NK-92 (cell line): Measurements from ENCODE around the gene REM2.
"Not testable (repeated sequence)": the region's sequence is repeated elsewhere in the genome, so short reads cannot be mapped to it uniquely, and the experiment has no call there.

ENCODE experiments used
- DNase-seq: peaks from one replicate; lab custom pipeline; 2025; ENCODE audit not compliant: unreplicated experiment; lab: John Stamatoyannopoulos, UW

The REM2 gene

DNA sequence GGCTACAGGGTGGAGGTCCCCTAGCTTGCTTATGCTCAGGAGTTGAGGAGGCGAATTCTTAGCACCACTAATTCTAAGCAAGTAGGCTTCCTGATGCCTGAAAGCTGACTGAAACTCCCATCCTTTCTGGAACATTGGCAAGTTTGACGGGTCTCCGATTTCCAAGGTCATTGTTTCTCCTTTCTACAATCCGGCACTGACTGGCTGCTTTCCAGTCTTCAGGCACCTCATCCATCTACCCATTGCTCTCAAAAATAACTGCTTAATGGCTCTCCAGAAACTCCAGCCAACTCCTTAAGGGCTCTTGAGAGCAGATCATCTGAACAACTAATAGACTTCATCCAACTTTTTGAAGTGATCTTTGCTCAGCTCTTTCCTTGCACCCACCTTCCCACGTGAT lies 13.3 kb downstream of the REM2 start:
- no peak for DNase-seq

DNA sequence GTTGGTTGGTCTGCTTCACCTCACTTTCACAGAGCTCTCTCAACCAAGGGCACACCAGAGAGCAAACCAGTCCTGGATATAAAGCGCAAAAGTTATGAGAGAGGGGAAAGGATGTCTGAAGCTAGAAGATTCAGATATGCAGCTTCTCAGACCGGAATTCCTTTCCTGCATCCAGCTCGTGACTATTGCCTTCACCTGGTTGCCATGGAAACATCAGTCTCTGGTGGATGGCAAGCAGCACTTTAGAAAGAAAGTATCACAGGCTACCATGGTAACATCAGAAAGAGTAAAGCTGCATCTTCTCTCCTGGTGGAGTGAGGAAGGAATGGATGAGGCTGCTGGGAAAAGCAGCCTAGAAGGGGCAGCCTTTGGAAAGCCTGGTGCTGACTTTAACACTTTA lies 13.7 kb downstream of the REM2 start:
- no peak for DNase-seq

DNA sequence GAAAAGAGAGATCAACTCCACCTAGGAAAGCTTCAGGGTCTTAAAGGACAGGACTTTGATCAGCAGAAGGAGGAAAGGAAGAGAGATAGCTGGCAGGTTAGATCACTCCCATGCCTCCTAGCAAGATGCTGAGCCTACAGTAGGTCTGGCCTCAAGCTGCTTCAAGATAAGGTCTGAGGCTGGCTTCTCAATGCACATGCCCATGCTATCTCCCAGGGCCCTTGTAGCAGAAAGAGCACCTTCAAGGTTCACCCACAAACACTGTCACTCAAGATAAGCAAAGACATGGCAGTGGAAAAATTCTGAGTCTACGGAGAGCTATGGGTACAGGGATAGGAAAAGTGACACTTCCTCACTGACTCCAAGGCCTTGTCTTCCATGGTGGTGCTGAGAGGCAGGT lies 14.3 kb downstream of the REM2 start:
- no peak for DNase-seq

DNA sequence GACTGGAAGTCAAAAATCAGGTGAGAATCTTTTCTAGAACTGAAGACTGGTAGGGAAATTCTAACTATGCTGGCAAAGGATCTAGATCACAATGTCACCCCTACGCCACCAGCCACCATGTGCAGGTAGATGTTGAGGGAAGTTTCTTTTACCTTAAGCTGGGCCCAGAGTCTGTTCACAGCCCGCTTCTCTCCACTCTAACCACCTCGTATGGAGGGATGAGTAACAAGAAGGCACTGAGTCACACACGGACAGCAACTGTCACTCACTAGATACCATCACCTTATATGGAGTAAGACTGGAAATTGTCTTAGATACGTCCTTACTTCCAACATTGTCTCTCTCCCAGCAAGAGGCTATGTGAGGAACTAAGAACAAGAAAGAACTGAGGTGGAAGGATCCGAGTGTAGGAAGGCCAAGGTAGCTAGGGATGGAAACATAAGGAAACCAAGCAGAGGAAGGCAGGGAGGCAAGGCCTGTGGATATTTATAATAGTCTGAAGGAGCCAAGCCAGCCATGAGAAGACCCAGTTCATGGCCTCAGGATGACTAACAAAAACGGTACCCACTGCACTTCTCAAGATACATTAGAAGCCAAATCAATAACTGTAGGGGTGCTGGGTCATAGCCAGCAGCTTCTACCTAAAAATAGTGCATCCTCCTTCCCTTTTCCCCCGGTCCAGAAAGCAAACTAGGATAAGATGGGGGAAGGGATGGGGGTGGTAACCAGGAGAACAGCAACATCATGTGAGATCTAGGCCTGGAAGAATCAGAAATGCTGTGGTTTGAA lies 15.5 kb downstream of the REM2 start:
- no peak for DNase-seq

DNA sequence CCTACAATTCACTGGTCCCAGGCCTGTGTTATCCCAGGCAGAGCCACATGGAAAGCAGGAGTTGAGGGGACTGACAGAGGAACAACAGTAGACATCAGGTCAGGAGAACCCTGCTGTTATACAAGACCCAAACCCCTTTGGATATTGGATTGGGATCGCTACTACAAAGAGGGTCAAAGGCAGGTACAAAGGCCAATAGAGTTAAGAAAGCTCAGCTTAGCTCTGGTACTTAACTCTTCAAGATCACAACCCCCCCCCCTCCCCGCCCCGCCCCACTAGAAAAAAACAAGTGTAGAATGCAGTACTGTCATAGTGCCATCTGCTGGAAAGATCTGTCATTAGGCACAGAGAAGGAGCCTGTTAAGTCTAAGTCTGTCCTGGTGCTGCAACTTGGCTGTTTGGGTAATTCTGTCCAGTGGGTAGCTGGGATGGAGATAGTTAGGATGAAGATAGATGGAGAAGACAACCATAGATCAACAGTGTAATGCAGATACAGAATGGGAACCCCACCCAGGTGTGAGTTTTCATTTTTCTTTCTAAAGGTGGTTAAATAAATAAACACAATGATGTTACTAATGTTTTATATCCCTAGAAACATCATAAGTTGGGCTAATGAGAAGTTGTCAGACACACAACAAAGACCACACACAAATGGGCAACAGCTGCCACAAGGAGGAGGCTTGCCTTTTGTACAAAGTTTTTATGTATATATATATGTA lies 17.2 kb downstream of the REM2 start:
- DNase-seq: no peak

DNA sequence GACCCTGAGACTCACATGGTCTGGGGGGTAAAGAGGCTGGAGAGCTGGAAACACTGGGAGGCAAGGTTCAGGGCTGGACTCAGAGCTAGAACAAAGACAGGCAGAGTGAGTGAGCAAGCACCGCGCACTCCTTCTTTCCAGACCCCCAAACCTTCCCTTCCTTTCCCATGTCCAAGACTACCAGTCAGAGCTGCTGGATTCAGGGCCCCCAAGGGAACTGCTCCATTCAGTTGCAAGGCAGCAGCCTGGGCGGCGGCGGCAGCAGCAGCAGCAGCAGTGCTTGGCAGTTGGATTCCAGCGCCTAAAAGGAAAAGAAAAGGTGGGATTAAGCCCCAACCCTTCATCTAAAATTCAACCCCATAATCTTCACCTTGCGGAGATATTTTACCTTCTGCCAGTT lies 18.8 kb downstream of the REM2 start:
- DNase-seq: no peak

DNA sequence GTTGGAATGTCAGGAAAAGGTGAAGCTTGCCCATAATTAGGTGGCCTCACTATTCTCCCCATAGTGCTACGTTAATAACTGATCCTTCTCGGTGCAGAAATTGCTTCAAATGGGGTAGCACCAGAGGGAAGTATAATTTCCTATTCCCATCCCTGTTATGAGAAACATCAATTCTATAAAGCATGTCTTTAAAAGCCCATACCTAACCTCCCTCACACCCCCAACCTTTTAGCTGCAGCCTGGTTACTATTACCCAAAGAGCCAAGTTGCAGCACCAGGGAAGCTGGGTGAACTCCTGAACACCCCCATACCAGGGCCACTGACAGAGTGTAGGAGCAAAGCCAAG lies 20.7 kb downstream of the REM2 start:
- DNase-seq: no peak

DNA sequence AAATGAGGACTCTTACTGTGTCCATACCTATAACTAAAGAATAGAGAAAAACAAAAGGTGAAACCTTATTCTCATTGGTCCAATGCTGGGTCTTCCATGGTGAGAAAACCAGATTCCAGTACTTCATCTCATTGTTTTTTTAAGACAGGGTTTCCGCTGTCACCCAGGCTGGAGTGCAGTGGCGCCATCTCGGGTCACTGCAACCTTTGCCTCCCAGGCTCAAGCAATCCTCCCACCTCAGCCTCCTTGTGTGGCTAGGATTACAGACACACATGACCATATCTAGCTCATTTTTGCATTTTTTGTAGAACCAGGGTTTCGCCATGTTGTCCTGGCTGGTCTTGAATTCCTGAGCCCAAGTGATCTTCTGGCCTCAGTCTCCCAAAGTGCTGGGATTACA lies 22.6 kb downstream of the REM2 start:
- no peak for DNase-seq

DNA sequence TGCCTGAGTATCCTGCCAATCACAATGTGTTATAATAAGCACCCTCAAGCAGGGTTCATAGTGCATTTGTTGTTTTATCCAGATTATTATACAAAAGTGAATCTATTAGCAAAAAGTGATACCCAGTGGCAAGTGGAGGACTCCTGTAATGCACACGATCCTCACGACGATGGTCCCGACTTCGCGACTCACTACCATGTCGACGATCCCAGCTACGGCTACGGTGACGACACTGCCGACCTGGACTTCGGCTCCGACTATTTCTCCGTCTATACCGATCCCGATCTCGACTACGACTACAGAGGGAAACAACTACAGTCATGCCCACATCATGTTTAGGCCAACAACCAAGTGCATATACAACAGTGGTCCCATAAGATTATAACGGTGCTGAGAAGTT lies 23.1 kb downstream of the REM2 start:
- no peak for DNase-seq

DNA sequence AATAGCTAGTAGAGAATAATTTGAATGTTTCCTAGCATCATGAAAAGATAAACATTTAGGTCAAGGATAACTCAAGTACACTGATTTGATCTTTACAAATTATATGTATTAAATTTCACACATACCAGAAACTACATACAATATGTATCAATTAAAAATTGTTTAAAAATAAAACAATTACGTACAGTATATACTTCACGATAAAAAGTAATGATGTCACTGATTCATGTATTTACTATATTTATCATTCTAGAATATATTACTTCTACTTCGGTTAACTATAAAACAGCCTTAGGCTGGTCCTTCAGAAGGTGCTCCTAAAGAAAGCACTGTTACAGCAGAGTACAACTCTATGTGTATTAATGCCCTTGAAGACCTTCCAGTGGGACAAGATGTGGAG lies 24.4 kb downstream of the REM2 start:
- no peak for DNase-seq

DNA sequence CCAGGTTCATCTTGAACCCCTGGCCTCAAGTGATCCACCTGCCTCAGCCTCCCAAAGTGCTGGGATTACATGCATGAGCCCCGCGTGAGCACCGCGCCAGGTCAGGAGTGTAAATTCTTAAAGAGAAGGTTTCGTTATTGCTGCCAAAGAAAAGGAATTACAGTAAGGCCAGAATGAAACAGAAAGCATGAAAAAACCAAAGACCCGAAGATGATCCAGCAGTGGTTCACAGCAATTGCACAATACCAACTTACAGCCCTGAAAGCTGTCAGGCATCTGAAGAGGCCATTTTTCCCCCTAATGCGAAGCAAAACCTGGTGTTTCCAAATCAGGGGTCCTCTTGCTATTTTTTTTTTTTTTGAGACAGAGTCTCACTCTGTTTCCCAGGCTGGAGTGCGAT lies 25.6 kb downstream of the REM2 start:
- DNase-seq: no peak

DNA sequence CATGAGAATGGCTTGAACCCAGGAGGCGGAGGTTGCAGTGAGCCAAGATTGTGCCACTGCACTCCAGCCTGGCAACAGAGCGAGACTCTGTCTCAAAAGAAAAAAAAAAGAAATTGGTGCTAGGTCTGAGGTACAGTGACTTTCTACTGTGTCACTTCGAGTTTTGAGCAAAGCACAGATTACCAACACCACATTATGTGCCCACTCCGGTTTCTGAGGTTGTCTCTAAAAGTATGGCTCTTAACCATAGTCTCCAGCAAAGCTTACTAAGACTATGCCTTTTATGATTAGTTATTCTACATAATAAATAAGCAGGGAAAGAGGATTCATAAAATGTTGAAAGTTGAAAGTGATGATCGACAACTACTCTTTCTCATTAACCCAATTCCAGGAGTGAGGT lies 27.9 kb downstream of the REM2 start:
- no peak for DNase-seq

DNA sequence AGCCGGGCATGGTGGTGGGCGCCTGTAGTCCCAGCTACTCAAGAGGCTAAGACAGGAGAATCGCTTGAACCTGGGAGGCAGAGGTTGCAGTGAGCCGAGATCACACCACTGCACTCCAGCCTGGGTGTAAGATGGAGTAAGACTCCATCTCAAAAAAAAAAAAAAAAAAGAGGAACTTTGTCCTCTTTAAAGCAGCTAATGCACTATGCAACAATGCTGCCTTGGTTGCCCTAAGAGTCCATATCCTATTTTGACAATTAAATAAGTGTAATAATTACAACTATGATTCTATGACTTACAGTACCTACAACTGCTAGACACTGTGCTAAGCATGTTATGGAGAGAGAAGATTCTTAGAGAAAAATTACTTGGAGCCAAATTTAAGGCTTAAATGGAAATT lies 31.8 kb downstream of the REM2 start:
- DNase-seq: not testable (repeated sequence)

DNA sequence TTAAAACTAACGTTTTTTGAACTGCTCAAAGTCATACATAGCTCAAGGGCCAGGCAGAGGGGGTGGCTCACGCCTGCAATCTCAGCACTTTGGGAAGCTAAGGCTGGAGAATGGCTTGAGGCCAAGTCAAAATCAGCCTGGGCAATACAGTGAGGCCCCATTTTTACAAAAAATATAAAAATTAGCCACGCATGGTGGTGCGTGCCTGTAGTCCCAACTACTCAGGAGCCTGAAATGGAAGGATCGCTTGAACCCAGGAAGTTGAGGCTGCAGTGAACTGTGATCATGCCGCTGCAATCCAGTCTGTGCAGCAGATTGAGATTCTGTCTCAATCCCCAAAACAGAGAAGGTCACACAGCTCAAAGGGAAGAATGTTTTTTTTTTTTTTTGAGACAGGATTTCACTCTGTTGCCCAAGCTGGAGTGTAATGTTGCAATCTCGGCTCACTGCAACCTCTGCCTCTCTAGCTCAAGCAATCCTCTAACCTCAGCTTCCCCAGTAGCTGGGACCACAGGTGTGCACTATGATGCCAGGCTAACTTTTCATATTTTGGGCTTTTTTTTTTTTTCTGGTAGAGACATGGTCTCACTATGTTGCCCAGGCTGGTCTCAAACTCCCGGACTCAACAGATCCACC lies 33.0 kb downstream of the REM2 start:
- no peak for DNase-seq

DNA sequence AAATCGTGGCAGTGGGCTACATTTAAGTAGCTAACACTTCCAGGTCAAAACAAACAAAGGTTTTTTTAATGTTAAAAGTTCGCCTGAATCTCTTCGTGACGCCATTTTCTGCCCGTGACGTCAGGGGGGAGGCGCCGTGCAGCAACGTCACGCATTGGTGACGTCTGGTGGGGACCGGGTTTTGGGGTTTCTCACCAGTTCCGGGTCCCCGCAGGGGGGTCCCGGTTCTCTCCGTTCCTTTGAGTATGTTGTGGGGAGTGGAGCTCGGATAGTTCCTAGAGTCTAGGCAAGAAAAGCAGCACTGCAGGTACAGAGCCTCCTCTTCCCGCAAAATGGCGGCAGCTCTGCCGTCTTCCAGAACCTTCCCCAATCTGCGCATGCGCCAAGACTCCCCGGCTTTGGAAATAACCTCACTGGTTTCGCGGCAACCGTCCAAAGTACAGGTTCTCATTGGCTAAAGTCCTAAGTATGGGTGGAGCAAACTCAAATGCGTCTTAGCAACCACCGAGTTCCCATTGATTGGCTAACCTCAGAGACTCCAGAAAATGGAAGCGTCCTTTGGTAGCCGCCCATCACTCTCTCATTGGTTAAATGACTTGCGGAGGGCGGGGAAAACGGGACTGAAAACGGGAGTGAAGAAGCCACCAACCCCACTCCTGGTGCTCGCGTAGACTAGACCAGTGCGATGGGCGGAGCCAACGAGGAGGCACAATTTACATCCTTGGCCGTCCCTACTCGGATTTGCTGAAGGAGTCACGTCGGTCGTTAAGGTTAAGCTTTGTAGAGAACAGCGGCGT lies 36.0 kb downstream of the REM2 start, which contains the start of gene RBM23:
Gene RBM23 (minus strand): TSS at position 346 of the 797 bp plus-strand sequence.
- peak; percentile 100 for DNase-seq

DNA sequence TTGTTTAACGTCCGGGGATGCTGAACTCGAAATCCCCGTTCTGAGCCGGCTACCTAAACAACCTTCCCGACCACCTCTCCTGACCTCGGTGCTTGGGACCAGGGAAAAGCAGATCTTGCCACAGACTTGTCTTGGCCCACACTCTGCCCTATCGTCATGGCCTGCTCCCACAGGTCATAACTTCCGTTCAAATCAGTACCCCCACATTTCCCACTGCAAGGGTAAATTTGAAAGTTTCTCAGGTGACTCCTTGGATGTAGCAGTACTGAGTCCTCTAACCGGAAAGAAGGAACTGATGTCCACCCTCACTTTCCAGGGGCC lies 36.5 kb downstream of the REM2 start:
- no peak for DNase-seq

DNA sequence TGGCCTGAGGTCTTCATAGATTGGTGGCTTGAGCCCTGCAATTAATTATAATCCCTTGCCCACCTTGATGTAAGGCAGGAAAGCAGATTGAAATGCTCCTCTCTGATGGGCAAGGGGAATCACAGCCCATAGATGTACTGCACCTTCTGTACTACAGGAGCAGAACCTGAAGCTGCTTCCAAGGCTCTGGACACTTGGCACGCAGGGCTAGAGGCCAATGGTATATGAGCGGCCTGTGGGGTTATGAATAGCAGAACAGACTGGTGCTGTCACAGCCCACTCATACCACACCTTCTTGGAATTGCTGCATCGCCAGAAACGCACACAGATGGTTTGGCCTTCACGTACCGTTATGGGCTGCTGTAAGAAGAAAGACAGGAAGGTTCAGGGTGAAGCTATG lies 37.7 kb downstream of the REM2 start:
- no peak for DNase-seq

DNA sequence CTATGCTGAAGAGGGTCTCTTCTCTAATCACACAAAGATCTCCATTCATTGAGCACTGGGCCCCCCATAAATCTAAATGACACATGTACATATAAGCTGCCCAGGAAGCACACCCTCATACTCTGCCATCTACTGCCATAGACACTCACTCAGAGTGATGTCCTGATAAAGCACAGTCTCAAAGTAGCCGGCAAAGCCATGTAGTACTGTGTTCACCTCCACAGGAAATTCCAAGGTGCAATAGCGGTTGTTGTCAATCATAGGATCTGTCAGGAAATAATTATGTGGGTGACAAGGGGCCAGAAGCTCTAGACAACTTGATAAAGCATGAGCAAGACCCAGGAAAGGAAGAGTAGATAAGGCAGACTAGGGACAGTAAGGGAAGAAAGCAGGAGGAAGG lies 39.3 kb downstream of the REM2 start:
- no peak for DNase-seq

DNA sequence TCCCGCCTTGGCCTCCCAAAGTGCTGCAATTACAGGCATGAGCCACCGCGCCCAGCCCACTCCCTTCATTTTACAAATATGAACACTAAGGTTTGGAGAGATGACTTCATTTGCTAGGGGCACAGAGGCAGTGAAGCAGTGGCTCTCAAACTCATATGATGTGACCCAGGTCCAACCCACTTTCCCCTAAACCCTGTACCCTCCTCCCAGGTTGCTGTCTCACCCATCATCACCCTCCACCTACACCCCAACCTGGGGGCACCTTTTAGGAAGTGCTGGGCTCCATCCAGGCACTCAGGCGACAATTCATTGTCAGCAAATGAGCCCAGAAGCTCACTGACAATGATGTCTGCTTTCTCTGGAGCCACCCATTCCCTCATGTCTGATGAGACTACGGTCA lies 40.7 kb downstream of the REM2 start:
- DNase-seq: no peak

DNA sequence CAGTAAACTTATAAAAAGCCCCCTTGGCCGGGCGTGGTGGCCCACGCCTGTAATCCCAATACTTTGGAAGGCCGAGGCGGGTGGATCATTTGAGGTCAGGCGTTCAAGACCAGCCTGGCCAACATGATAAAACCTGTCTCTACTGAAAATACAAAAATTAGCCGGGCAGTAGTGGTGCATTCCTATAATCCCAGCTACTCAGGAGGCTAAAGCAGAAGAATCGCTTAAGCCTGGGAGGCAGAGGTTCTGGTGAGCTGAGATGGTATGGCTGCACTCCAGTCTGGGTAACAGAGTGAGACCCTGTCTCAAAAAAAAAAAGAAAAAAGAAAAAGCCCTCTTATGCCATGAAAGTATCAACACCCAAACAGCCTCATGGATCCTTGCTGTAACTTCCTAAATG lies 42.5 kb downstream of the REM2 start:
- no peak for DNase-seq

DNA sequence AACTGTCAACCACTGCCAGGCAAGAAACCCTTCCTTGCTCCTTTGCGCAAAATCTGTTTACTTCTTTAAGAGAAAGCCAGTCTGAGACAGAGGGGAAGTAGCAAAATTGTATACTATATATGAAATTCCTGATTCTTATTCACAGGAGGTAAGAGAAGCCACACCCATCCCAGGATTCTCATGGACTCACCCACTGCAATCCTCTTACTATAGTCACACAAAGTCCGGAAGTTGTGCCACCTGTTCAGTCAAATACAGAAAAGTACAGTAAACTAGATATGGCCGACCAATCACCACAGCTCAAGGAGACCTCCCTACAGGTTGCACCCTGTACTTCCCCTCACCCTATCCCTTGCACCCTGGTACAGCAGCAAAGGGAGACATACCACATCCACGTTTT lies 43.3 kb downstream of the REM2 start:
- no peak for DNase-seq
